ENCODE measurements around the gene C3orf18. TPM values are rescaled to one million over a fixed set of nuclear protein-coding genes. Genes with fewer than 3 reads are reported as not detected.

The C3orf18 gene
- total RNA-seq, 2 experiments from 2014 or later, result 3.9 to 5.2 TPM

GRCh38 chr3:50537421-50538129 lies 30.0 kb downstream of the C3orf18 start:
- H3K9me3 Mint-ChIP-seq, result no peaks in the 10 kb centered on the region
- no peaks in the 10 kb centered on the region for H3K36me3 ChIP-seq (ENCODE audit: insufficient read depth, low read length)

GRCh38 chr3:50536471-50537180 lies 30.9 kb downstream of the C3orf18 start:
- ChIA-PET POLR2A (no interaction called here), CTCF (no interaction called here)
- DNase-seq (no peak), ATAC-seq (ENCODE audit: poor library complexity) (no peak)
- no peaks in the 10 kb centered on the region for H3K36me3 ChIP-seq (ENCODE audit: insufficient read depth, low read length)
- H3K9me3 Mint-ChIP-seq, result no peaks in the 10 kb centered on the region
- no peaks in the 10 kb centered on the region for H3K9me3 ChIP-seq (ENCODE audit: control insufficient read depth in 1 of 2, insufficient read depth in 1 of 2, low read length in 2 of 2)
- H3K27ac ChIP-seq (ENCODE audit: low read depth in 1 of 2, low read length in 2 of 2), result no peak overlapping the region
- H3K27ac Mint-ChIP-seq, result no peak overlapping the region
- peaks cover 0 to 5% of the 10 kb centered on the region in 2 experiments for H3K27me3 ChIP-seq (ENCODE audit: control insufficient read depth in 1 of 2, insufficient read depth in 2 of 2, low read length in 2 of 2)
- intact Hi-C loops (cut with DNase I, micrococcal nuclease), result no loop called here
- peaks cover 22% of the 10 kb centered on the region for H3K27me3 Mint-ChIP-seq
- no peaks in the 10 kb centered on the region for H3K36me3 Mint-ChIP-seq (ENCODE audit: low read depth)
- H3K4me1 Mint-ChIP-seq (ENCODE audit: low read depth), result no peaks in the 10 kb centered on the region
- no peak for TF ChIP-seq CTCF (IDR thresholded peaks at IDR 0.05)
- H3K4me1 ChIP-seq (ENCODE audit: insufficient read depth, low read length), result no peaks in the 10 kb centered on the region
- H3K4me3 Mint-ChIP-seq, result no peak overlapping the region
- H3K4me3 ChIP-seq (ENCODE audit: low read length), result no peak overlapping the region

More at GRCh38 chr3:50537421-50538129, 30.0 kb downstream of the C3orf18 start:
- Histone ChIP-seq H3K27ac (ENCODE audit: low read depth in 1 of 2, low read length in 2 of 2) (no peak overlapping the region), H3K9me3 (ENCODE audit: control insufficient read depth in 1 of 2, insufficient read depth in 1 of 2, low read length in 2 of 2) (no peaks in the 10 kb centered on the region), H3K4me1 (ENCODE audit: insufficient read depth, low read length) (no peaks in the 10 kb centered on the region), H3K27me3 (ENCODE audit: control insufficient read depth in 1 of 2, insufficient read depth in 2 of 2, low read length in 2 of 2) (peaks cover 0 to 4% of the 10 kb centered on the region in 2 experiments), H3K4me3 (ENCODE audit: low read length) (no peak overlapping the region)
- intact Hi-C loops (cut with DNase I, micrococcal nuclease), result no loop called here
- Mint-ChIP-seq H3K4me3 (no peak overlapping the region), H3K27ac (no peak overlapping the region), H3K27me3 (peaks cover 14% of the 10 kb centered on the region), H3K4me1 (ENCODE audit: low read depth) (no peaks in the 10 kb centered on the region), H3K36me3 (ENCODE audit: low read depth) (no peaks in the 10 kb centered on the region)
- TF ChIP-seq CTCF (IDR thresholded peaks at IDR 0.05), result no peak
- CTCF ChIA-PET, result no interaction called here
- no peak for DNase-seq
- ATAC-seq (ENCODE audit: poor library complexity), result no peak
- POLR2A ChIA-PET, result no interaction called here

GRCh38 chr3:50534681-50535330 lies 32.7 kb downstream of the C3orf18 start:
- H3K9me3 ChIP-seq (ENCODE audit: control insufficient read depth in 1 of 2, insufficient read depth in 1 of 2, low read length in 2 of 2), result no peaks in the 10 kb centered on the region
- TF ChIP-seq CTCF (IDR thresholded peaks at IDR 0.05), result no peak
- Mint-ChIP-seq H3K36me3 (ENCODE audit: low read depth) (no peaks in the 10 kb centered on the region), H3K4me1 (ENCODE audit: low read depth) (no peaks in the 10 kb centered on the region), H3K9me3 (no peaks in the 10 kb centered on the region), H3K27me3 (peaks cover 20% of the 10 kb centered on the region), H3K27ac (no peak overlapping the region), H3K4me3 (no peak overlapping the region)
- ChIA-PET CTCF (no interaction called here), POLR2A (no interaction called here)
- no peak for ATAC-seq (ENCODE audit: poor library complexity)
- no peak overlapping the region for H3K27ac ChIP-seq (ENCODE audit: low read depth in 1 of 2, low read length in 2 of 2)
- no peaks in the 10 kb centered on the region for H3K4me1 ChIP-seq (ENCODE audit: insufficient read depth, low read length)
- peaks cover 2 to 12% of the 10 kb centered on the region in 2 experiments for H3K27me3 ChIP-seq (ENCODE audit: control insufficient read depth in 1 of 2, insufficient read depth in 2 of 2, low read length in 2 of 2)
- no peak for DNase-seq
- no peaks in the 10 kb centered on the region for H3K36me3 ChIP-seq (ENCODE audit: insufficient read depth, low read length)
- no peak overlapping the region for H3K4me3 ChIP-seq (ENCODE audit: low read length)
- intact Hi-C loops (cut with DNase I, micrococcal nuclease), result no loop called here

All from CD4-positive, alpha-beta T cell (primary cell).